Measurements from ENCODE around the gene TEK.

DNA sequence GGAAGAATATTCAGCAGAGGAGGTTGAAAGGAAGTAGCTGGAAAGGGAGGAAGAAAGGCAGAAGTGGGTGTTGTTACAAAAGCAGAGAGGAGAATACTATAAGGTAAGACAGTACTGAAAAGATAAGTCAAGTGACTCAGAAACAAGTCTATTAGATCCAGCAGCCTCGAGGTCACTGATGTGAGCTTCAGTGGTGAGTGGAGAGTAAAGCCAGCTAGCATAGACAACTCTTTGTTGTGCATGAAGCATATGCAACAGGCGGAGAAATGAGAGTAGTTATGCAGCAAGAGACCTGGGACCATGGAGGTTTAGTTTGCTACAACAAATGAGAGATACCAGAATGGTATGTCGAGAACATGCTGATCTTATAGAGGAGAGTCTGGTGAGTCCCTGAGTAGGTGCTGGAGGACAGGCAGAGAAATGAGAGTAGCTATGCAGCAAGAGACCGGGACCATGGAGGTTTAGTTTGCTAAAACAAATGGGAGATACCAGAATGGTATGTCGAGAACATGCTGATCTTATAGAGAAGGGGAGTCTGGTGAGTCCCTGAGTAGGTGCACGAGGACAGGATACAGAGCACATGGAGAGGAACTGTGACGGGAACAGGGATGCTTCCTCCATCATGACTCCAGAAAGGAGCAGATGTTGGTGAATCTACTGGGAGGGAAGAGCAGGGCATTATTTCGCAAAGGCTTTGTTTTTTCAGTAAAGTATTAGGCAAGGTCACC lies 151.9 kb downstream of the TEK start:
- TF ChIP-seq POLR2A (IDR thresholded peaks at IDR 0.05) (no peak), POLR2AphosphoS5 (IDR thresholded peaks at IDR 0.05) (no peak)
- TF ChIP-seq, protein P1, sequence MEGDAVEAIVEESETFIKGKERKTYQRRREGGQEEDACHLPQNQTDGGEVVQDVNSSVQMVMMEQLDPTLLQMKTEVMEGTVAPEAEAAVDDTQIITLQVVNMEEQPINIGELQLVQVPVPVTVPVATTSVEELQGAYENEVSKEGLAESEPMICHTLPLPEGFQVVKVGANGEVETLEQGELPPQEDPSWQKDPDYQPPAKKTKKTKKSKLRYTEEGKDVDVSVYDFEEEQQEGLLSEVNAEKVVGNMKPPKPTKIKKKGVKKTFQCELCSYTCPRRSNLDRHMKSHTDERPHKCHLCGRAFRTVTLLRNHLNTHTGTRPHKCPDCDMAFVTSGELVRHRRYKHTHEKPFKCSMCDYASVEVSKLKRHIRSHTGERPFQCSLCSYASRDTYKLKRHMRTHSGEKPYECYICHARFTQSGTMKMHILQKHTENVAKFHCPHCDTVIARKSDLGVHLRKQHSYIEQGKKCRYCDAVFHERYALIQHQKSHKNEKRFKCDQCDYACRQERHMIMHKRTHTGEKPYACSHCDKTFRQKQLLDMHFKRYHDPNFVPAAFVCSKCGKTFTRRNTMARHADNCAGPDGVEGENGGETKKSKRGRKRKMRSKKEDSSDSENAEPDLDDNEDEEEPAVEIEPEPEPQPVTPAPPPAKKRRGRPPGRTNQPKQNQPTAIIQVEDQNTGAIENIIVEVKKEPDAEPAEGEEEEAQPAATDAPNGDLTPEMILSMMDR (IDR thresholded peaks at IDR 0.05) = no peak

Data from stomach (tissue), 4 donors.